GM21367 (cell line): Measurements from ENCODE around the gene ADAMTSL2.

Source experiments
- ATAC-seq: cut with Tn5 transposase; IDR thresholded peaks from one replicate; pipeline ENCODE4 v1.9.1; 2021; ENCODE audit not compliant: unreplicated experiment

The ADAMTSL2 gene

GRCh38 chr9:133517711-133518110, 16.8 kb upstream of the ADAMTSL2 start:
- no peak for ATAC-seq

GRCh38 chr9:133518200-133518599, 16.3 kb upstream of the ADAMTSL2 start:
- ATAC-seq = no peak

GRCh38 chr9:133518706-133519449, 15.6 kb upstream of the ADAMTSL2 start:
- no peak for ATAC-seq

GRCh38 chr9:133519693-133520092, 14.8 kb upstream of the ADAMTSL2 start:
- no peak for ATAC-seq

- ATAC-seq = no peak
Observed at GRCh38 chr9:133520121-133520835, 14.2 kb upstream of the ADAMTSL2 start.

- no peak for ATAC-seq
Observed at GRCh38 chr9:133521122-133522072, 13.1 kb upstream of the ADAMTSL2 start.

GRCh38 chr9:133522073-133522910, 12.2 kb upstream of the ADAMTSL2 start:
- ATAC-seq = no peak

GRCh38 chr9:133523106-133523505, 11.4 kb upstream of the ADAMTSL2 start:
- ATAC-seq = no peak

- no peak for ATAC-seq
Observed at GRCh38 chr9:133524146-133524545, 10.4 kb upstream of the ADAMTSL2 start.

GRCh38 chr9:133524679-133525228, 9.8 kb upstream of the ADAMTSL2 start, which contains the start of gene MYMK:
MYMK (minus strand) TSS chr9:133524959; CDS start chr9:133524844, 115 bp downstream.
- no peak for ATAC-seq

GRCh38 chr9:133525677-133526076, 8.8 kb upstream of the ADAMTSL2 start:
- no peak for ATAC-seq

- ATAC-seq = no peak
Observed at GRCh38 chr9:133526721-133527321, 7.7 kb upstream of the ADAMTSL2 start.

- no peak for ATAC-seq
Observed at GRCh38 chr9:133527444-133527920, 7.0 kb upstream of the ADAMTSL2 start.

GRCh38 chr9:133528001-133528875, 6.3 kb upstream of the ADAMTSL2 start:
- ATAC-seq = no peak

- no peak for ATAC-seq
Observed at GRCh38 chr9:133528876-133529241, 5.6 kb upstream of the ADAMTSL2 start.

- ATAC-seq = no peak
Observed at GRCh38 chr9:133529457-133529856, 5.0 kb upstream of the ADAMTSL2 start.

- no peak for ATAC-seq
Observed at GRCh38 chr9:133529874-133530273, 4.6 kb upstream of the ADAMTSL2 start.

- ATAC-seq = no peak
Observed at GRCh38 chr9:133531293-133531692, 3.2 kb upstream of the ADAMTSL2 start.
